Stimulated activated naive CD8-positive, alpha-beta T cell treated with anti-CD3 and anti-CD28 coated beads, Interleukin-15, Interleukin-2, amounts not matched to agents 100 ng/mL and 50 ng/mL, for 24 hours (primary cell): Measurements from ENCODE around the gene SVEP1.
"Not testable (repeated sequence)": the region's sequence is repeated elsewhere in the genome, so short reads cannot be mapped to it uniquely, and the experiment has no call there.

Experiments used
- H3K27ac Mint-ChIP-seq: one replicate; pipeline ENCODE4 v1.8.0; 2021; ENCODE audit warnings: mild to moderate bottlenecking, mixed read lengths
- H3K27me3 Mint-ChIP-seq: one replicate; pipeline ENCODE4 v1.8.0; 2021; ENCODE audit warnings: mixed read lengths
- H3K36me3 Mint-ChIP-seq: one replicate; pipeline ENCODE4 v1.8.0; 2021; ENCODE audit warnings: low read depth, mixed read lengths
- H3K4me1 Mint-ChIP-seq: one replicate; pipeline ENCODE4 v1.8.0; 2021; ENCODE audit warnings: low read depth, mixed read lengths
- H3K4me3 Mint-ChIP-seq: one replicate; pipeline ENCODE4 v1.8.0; 2021; ENCODE audit warnings: mild to moderate bottlenecking, mixed read lengths
- H3K9me3 Mint-ChIP-seq: one replicate; pipeline ENCODE4 v1.8.0; 2021; ENCODE audit warnings: mixed read lengths

The SVEP1 gene

DNA sequence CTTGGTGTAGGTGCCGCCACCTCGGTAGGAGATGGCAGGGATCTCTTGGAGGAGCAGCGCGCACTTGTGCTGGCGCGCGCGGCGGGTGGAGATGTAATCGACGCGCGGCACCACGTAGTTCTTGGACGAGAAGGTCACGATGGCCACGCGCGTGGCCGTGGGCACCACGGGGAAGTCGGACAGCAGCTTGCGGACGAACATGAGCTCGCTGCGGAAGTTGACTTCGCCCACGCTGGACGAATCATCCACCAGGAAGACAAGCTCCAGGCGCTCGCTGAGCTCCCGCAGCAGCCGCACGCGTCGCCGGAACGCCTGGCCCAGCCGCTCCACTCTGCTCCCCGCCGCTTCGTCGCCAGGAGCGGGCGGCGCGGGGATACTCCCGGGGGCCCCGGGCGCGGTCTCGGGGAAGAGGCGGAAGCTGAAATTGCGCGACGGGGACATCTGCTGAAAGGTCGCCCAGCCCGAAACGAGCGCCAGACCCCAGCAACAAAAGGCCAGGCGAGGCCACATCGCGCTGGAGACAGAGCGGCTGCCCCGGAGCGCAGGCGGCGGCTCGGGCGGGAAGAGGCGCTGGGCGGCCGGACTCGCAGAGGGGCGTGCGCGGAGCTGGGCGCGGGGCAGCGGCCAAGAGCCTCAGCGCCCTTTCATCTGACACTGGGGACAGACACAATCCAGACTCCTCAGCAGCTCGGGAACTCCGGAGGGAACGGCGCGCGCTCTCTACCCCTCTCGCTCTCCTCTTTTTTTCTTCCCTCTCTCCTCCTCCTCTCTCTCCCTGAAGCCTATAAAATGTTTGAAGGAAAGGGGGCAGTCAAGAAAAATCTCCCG lies at the start of gene SVEP1:
SVEP1 (minus strand) TSS at position 708 of the 828 bp plus-strand sequence; CDS start at position 510, 198 bp downstream.
- Mint-ChIP-seq H3K9me3 (no peaks in the 10 kb centered on the region), H3K27ac (no peak within 1 kb of the TSS), H3K36me3 (no peaks in the 10 kb centered on the region), H3K27me3 (peaks cover 41% of the 10 kb centered on the region), H3K4me1 (peaks cover 5% of the 10 kb centered on the region), H3K4me3 (peak within 1 kb of the TSS; percentile 37)

DNA sequence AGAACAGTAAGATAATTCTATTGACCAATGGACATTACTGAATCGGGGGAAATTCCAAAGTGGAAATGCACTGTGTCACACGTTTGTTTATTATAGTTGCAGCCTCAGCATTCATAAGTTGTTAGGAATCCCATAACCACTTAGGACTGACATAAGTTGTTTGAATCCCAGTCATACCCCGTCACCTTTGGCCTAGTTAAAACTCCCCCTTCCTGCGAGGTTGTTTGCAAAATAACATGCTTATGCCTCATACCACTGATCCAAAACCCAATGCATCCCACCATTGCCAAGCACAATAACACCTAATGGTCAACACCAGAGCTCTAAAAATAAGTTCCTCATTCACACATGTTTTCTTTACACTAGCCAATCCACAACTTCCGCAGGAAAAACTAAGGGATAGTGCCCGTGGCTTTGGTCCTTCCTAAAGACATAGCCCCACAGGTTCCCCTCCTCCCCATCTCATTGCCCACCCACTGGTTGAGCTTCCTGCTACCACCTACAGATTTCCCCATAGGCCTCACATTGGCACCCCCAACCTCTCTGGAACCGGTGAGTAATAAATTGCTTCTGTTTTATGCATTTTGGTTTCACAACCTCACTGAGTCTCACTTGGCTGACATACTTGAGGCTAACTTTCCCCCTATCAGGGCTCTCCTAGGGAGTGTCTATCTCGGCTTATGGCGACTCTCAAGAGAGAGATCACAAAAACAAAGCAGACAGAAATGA lies 46.7 kb upstream of the SVEP1 start:
- no peak overlapping the region for H3K4me3 Mint-ChIP-seq
- peak overlapping the region; percentile 3 for H3K27ac Mint-ChIP-seq
- H3K36me3 Mint-ChIP-seq, result no peaks in the 10 kb centered on the region
- peaks cover 10% of the 10 kb centered on the region for H3K4me1 Mint-ChIP-seq
- no peaks in the 10 kb centered on the region for H3K9me3 Mint-ChIP-seq
- H3K27me3 Mint-ChIP-seq, result no peaks in the 10 kb centered on the region

DNA sequence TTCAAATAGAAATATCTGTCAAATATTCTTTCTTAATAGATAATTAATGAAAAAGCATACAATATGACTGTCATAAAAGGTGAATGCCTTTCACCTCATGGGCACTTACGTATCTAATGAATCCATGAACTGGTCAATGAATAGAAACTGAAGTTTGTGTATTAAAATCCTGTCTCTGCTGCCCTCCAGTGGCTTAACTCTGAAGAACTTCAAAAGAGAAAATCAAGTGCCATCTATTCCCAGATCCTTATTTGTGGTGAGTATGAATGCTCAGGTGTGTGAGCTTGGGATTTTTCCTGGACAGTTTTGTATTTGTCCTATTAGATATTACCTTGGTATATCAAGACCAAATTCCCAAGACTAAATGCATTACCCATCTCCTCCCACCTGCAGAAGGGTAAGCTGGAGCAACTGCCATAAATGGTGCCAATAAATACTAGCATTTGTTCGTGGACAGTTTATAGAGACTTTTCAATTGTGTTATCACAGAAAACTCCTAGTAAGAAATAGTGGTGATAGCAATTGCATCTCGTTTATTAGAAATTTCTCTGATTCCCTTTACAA lies 44.0 kb upstream of the SVEP1 start:
- Mint-ChIP-seq H3K27me3 (no peaks in the 10 kb centered on the region), H3K9me3 (no peaks in the 10 kb centered on the region), H3K36me3 (no peaks in the 10 kb centered on the region), H3K27ac (no peak overlapping the region), H3K4me1 (peaks cover 10% of the 10 kb centered on the region), H3K4me3 (no peak overlapping the region)

DNA sequence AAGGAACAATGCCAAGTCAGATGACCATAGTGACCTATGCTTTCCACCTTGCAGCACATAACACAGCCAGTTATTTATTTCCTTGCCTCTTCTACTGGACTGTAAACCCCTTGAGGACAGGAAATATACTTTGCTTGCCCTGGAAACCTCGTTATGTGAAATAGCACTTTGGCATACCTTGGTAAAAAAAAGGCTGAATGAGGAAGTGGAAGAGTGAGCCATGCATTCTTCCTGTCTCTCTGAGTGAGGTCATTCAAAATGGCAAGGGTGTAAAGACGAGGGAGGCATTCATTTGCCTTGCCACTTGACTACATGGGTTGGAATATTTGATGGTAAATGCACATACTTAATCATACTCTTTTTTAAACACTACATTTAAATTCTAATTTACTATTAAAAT lies 42.8 kb upstream of the SVEP1 start:
- Mint-ChIP-seq H3K36me3 (no peaks in the 10 kb centered on the region), H3K9me3 (no peaks in the 10 kb centered on the region), H3K27me3 (no peaks in the 10 kb centered on the region), H3K4me1 (peaks cover 10% of the 10 kb centered on the region), H3K27ac (no peak overlapping the region), H3K4me3 (no peak overlapping the region)

DNA sequence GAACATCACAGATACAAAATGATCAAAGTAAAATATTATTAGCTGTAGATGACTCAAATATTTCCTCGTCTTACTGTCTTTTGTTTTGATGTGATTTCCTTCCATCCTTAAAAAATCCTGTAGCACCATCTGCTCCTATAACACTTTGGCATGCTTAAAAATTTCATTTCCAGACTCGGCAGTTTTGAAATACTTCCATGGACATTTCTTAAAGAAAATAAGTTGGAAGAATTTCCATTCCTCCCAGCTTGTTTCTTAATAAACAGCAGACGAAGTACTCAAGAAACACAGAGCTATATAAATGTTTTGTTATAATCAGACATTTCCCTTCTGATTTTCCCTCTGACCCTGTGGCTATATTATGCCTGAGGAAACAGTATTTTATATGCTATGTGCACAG lies 41.2 kb upstream of the SVEP1 start:
- H3K36me3 Mint-ChIP-seq, result no peaks in the 10 kb centered on the region
- no peaks in the 10 kb centered on the region for H3K27me3 Mint-ChIP-seq
- H3K4me3 Mint-ChIP-seq, result no peak overlapping the region
- no peak overlapping the region for H3K27ac Mint-ChIP-seq
- no peaks in the 10 kb centered on the region for H3K9me3 Mint-ChIP-seq
- H3K4me1 Mint-ChIP-seq, result no peaks in the 10 kb centered on the region

DNA sequence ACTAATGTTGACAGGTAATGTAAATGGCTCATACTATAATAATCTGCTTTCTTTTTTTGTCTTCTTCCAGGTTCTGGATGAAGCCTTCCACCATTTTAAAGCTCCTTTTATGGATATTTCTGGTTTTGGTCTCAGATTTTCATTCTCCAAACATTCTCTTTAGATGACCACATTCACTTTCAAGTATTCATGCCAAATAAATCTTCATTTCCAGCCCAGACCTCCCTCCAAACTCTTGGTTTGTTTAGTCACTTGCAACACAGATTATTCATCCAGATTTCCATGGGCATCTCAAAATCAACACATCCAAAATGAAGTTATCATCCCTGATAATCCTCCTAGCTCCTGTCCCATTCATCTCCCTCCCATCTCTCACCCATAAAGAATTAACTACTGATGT lies 40.3 kb upstream of the SVEP1 start:
- Mint-ChIP-seq H3K4me3 (no peak overlapping the region), H3K27me3 (no peaks in the 10 kb centered on the region), H3K4me1 (no peaks in the 10 kb centered on the region), H3K27ac (no peak overlapping the region), H3K9me3 (no peaks in the 10 kb centered on the region), H3K36me3 (no peaks in the 10 kb centered on the region)

DNA sequence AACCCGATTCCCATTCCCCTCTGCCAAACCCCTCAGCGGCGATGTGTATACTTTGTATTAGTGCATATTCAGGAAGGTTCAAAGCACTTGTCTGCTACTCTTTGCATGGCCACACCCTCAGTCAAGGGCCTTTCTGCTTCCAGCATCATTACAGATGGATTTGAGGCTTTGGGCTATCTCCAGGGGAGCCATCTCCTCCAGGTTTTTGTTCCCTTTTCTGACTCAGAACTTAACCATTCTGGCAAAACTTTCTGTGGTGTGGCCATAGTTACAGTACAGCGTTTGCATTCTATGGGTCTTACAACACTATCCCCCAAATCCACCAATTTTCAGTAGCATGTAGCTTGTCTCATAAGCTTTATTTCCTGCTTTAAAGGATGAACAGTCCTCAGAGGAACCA lies 36.0 kb upstream of the SVEP1 start:
- no peak overlapping the region for H3K4me3 Mint-ChIP-seq
- H3K27me3 Mint-ChIP-seq, result no peaks in the 10 kb centered on the region
- H3K36me3 Mint-ChIP-seq, result no peaks in the 10 kb centered on the region
- H3K4me1 Mint-ChIP-seq, result no peaks in the 10 kb centered on the region
- no peaks in the 10 kb centered on the region for H3K9me3 Mint-ChIP-seq
- H3K27ac Mint-ChIP-seq, result no peak overlapping the region

DNA sequence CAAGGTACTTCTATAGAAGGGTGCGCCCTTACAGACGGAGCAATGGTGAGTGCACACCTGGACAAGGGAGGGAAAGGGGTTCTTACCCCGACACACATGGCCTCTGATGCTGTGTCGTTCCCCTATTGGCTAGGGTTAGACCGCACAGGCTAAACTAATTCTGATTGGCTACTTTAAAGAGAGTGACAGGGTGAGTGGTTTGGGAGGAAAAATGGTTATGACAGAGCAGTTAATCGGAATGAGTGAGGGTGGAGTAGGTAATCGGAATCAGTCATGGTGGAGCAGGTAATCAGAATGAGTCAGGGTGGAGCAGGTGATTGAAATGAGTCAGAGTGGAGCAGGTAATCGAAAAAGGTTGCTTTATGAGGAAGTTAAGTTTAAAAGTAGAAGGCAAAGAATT lies 35.0 kb upstream of the SVEP1 start:
- H3K9me3 Mint-ChIP-seq, H3K4me1 Mint-ChIP-seq, H3K27ac Mint-ChIP-seq, H3K4me3 Mint-ChIP-seq, H3K36me3 Mint-ChIP-seq, H3K27me3 Mint-ChIP-seq: not testable (repeated sequence)

DNA sequence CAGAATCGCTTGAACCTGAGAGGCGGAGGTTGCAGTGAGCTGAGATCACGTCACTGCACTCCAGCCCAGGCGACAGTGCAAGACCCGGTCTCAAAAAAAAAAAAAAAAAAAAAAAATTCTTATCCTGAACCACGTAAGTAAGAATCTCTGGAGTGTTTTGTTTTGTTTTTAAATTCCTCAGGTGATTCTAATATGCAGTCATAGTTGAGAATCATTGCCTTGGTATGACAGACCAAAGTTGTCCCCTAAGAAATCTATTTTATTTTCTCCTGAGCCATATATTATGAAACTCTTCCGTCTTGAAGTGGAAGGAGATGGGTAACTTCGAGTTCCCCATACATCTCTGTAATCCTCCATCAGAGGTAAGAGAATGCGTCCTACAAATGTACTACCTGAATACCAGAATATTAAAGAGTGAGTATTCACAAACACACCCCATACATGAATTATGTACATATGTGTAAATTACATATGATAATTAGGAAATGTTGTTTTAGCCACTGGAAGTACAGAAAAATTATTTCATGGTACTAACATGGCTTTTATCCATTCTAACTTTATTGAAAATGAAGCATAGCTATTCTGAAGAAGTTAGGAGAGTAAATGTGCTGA lies 26.7 kb upstream of the SVEP1 start:
- no peaks in the 10 kb centered on the region for H3K36me3 Mint-ChIP-seq
- no peak overlapping the region for H3K27ac Mint-ChIP-seq
- H3K4me3 Mint-ChIP-seq, result no peak overlapping the region
- H3K27me3 Mint-ChIP-seq, result peaks cover 6% of the 10 kb centered on the region
- no peaks in the 10 kb centered on the region for H3K4me1 Mint-ChIP-seq
- H3K9me3 Mint-ChIP-seq, result peaks cover 3% of the 10 kb centered on the region

DNA sequence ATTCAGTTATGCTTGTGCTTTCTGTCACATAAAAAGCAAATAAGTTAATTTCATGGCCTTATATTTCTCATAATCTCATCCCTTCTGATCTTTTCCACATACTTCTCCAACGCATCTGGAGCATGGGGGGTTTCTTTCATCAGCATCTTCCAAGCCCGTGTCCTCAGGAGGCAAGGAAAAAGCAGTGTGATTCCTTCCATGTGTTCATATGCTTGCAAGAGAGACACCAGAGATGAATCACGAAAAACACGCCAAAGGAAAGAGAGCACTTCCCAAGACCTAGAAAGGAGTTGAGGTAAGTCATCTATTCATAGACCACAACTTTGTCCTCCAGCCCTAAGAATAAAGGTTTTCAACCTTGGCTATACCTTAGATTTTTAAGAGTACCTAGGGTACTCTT lies 26.0 kb upstream of the SVEP1 start:
- Mint-ChIP-seq H3K36me3 (no peaks in the 10 kb centered on the region), H3K27ac (no peak overlapping the region), H3K4me1 (no peaks in the 10 kb centered on the region), H3K27me3 (peaks cover 6% of the 10 kb centered on the region), H3K9me3 (peaks cover 3% of the 10 kb centered on the region), H3K4me3 (no peak overlapping the region)

DNA sequence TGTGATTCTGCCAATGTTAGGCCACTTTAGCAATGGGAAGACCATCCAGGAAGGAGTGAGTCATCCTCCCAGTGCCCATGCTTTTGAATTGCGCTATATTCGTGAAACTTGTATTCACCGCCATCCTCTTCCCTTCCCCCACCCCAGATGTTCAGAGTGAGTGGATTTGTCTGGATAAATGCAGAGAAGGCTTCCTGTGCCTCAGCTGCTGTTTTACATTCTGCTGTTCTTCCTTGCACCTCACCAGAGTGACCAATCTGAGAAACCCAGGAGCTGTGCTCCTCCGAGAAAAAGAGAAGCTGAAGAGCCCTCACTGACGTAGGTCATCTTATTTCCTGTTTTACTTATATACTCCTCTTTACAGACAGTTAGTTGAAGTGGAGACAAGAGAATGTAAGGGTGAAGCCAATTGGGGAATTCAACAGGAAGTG lies 24.6 kb upstream of the SVEP1 start:
- Mint-ChIP-seq H3K4me1 (no peaks in the 10 kb centered on the region), H3K27ac (no peak overlapping the region), H3K27me3 (peaks cover 6% of the 10 kb centered on the region), H3K4me3 (no peak overlapping the region), H3K36me3 (no peaks in the 10 kb centered on the region), H3K9me3 (peaks cover 3% of the 10 kb centered on the region)

DNA sequence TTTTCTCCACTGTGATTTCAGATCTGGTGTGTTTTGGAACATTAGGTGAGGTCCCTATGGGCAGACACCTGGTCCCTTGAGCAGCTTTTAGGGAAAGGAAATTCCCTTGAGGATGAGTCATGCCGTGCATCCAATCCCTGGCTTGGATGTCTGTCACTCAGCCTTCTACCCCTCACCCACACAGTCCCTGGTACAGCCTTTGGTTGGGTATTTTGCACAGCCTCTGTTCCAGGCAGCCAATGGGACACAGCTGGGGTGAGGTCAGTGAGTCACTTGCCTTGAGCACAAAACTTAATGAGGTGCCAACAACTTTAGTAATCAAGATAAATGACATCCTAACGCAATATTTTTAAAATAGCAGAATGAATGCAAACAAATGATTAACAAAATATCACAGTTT lies 22.7 kb upstream of the SVEP1 start:
- H3K27me3 Mint-ChIP-seq, result peaks cover 6% of the 10 kb centered on the region
- no peaks in the 10 kb centered on the region for H3K36me3 Mint-ChIP-seq
- peaks cover 3% of the 10 kb centered on the region for H3K9me3 Mint-ChIP-seq

DNA sequence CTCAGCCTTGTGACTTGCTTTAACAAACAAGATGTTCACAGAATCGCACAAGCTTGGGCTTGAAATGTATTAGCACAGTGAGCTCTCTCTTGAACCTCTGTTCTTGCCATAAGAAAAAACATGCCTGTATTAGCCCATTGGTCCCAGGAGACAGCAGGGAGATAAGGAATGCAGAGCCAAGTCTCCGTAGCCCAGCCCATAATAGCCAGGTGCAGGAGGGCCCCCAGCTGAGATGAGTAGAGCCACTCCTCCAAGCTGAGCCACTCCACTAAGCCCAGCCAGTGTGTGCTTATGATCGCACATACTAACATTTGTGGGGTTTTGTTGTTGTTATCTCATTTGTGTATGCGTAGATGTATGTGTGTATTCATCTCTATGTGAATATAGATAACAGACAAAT lies 21.6 kb upstream of the SVEP1 start:
- H3K4me1 Mint-ChIP-seq, result no peaks in the 10 kb centered on the region
- H3K27ac Mint-ChIP-seq, result no peak overlapping the region
- no peaks in the 10 kb centered on the region for H3K36me3 Mint-ChIP-seq
- no peak overlapping the region for H3K4me3 Mint-ChIP-seq
- peaks cover 3% of the 10 kb centered on the region for H3K9me3 Mint-ChIP-seq
- H3K27me3 Mint-ChIP-seq, result peaks cover 6% of the 10 kb centered on the region

More for the DNA sequence above, 22.7 kb upstream of the SVEP1 start:
- no peak overlapping the region for H3K4me3 Mint-ChIP-seq
- no peak overlapping the region for H3K27ac Mint-ChIP-seq
- no peaks in the 10 kb centered on the region for H3K4me1 Mint-ChIP-seq

DNA sequence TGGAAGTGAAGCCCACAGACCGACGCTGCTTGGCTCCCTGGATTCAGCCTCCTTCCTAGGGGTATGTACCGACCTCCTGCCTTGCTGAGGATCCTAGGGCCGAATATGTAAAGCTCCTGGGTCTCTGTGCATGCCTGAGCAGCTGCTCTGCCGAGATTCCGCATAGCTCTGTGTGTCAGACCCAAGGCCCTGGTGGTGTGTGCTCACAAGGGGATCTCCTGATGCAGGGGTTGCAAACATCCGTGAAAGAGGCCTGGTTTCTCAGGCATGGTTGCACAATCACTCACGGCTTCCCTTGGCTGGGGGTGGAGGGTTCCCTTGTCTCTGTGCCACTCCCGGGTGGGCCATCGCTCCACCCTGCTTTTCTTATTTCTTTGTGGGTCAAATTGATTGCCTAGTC lies 19.9 kb upstream of the SVEP1 start:
- peaks cover 3% of the 10 kb centered on the region for H3K9me3 Mint-ChIP-seq
- H3K27me3 Mint-ChIP-seq, result peaks cover 5% of the 10 kb centered on the region

More for the DNA sequence above, 19.9 kb upstream of the SVEP1 start:
- H3K4me3 Mint-ChIP-seq, result no peak overlapping the region
- no peak overlapping the region for H3K27ac Mint-ChIP-seq
- no peaks in the 10 kb centered on the region for H3K36me3 Mint-ChIP-seq
- no peaks in the 10 kb centered on the region for H3K4me1 Mint-ChIP-seq
